ENCODE data around the gene GNB1. TPM values are rescaled to one million over a fixed set of nuclear protein-coding genes. Genes with fewer than 3 reads are reported as not detected.

GNB1 gene
- total RNA-seq, 1 experiment from 2014 or later = 400 TPM

GRCh38 chr1:1924849-1925248 is 34.0 kb upstream of the GNB1 start:
- H3K4me1 ChIP-seq (ENCODE audit: insufficient read depth, low read length) = no peaks in the 10 kb centered on the region
- Mint-ChIP-seq H3K4me1 (peaks cover 0 to 4% of the 10 kb centered on the region in 2 experiments; a peak in 2 of 4 replicates), H3K27ac (no peak overlapping the region), H3K4me3 (no peak overlapping the region), H3K27me3 (ENCODE audit: low read depth) (peaks cover 4% of the 10 kb centered on the region), H3K36me3 (ENCODE audit: insufficient read depth in 1 of 3, low read depth in 3 of 3) (no peaks in the 10 kb centered on the region), H3K9me3 (peaks cover 5% of the 10 kb centered on the region in 2 experiments; a peak in 2 of 5 replicates)
- no peak overlapping the region for H3K56ac ChIP-seq (ENCODE audit: insufficient read length, low read depth, low read length)
- H2BK5ac ChIP-seq (ENCODE audit: insufficient read length, low read length) = no peak overlapping the region
- H4K8ac ChIP-seq (replicated peaks; ENCODE audit: insufficient read length, low read depth, low read length) = no peak overlapping the region
- no peak overlapping the region for H3T11ph ChIP-seq (ENCODE audit: low read length)
- no peaks in the 10 kb centered on the region for H3K79me2 ChIP-seq (ENCODE audit: insufficient read depth, low read length)
- H4K91ac ChIP-seq (ENCODE audit: insufficient read length, low read depth, low read length) = no peak overlapping the region
- no peak overlapping the region for H3K4me2 ChIP-seq (ENCODE audit: insufficient read depth, insufficient read length, low read length)
- no peak overlapping the region for H3K14ac ChIP-seq (ENCODE audit: insufficient read depth, low read length)
- H3K27ac ChIP-seq (ENCODE audit: insufficient read length, low read depth, low read length) = no peak overlapping the region
- H2AK5ac ChIP-seq (ENCODE audit: insufficient read length, low read length) = no peak overlapping the region
- WGBS (ENCODE audit: extremely low coverage, insufficient read length, low lambda C conversion rate) = no CpG with 5 or more reads among the region's 21 CpGs
- H3K18ac ChIP-seq (ENCODE audit: insufficient read length, low read depth, low read length) = no peak overlapping the region
- DNase-seq = no peak
- H3K9ac ChIP-seq (ENCODE audit: extremely low read depth, insufficient read length, low read length) = no peak overlapping the region
- H3K27me3 ChIP-seq (ENCODE audit: insufficient read depth, low read length) = no peaks in the 10 kb centered on the region
- H3K23ac ChIP-seq (ENCODE audit: insufficient read length, low read depth, low read length) = no peak overlapping the region
- H3K23me2 ChIP-seq (ENCODE audit: insufficient read length, low read depth, low read length, poor library complexity, severe bottlenecking) = no peaks in the 10 kb centered on the region
- no peak overlapping the region for H2AFZ ChIP-seq (ENCODE audit: low read length)
- no peak overlapping the region for H2BK12ac ChIP-seq (ENCODE audit: insufficient read length, low read depth, low read length)
- H3K9me3 ChIP-seq (ENCODE audit: control insufficient read depth, low read depth, low read length) = no peaks in the 10 kb centered on the region
- H4K5ac ChIP-seq (ENCODE audit: insufficient read length, low read depth, low read length) = no peak overlapping the region
- H2BK15ac ChIP-seq (ENCODE audit: low read depth, low read length) = no peak overlapping the region
- H3K79me1 ChIP-seq (ENCODE audit: insufficient read depth, low read depth, low read length, poor library complexity, severe bottlenecking) = no peaks in the 10 kb centered on the region
- H2BK20ac ChIP-seq (ENCODE audit: low read depth, low read length, poor library complexity, severe bottlenecking) = no peak overlapping the region
- H3K4ac ChIP-seq (ENCODE audit: low read depth, low read length) = no peak overlapping the region
- TF ChIP-seq CTCF (conservative IDR thresholded peaks at IDR 0.05) = no peak
- H2BK120ac ChIP-seq (ENCODE audit: low read depth, low read length, poor library complexity, severe bottlenecking) = no peak overlapping the region
- no peaks in the 10 kb centered on the region for H4K20me1 ChIP-seq (ENCODE audit: control insufficient read depth, insufficient read depth, insufficient read length)

Data from H9 (cell line).